A549 (cell line): ENCODE results near the gene IFIT1. TPM values are rescaled to one million over a fixed set of nuclear protein-coding genes. Genes with fewer than 3 reads are reported as not detected.

ENCODE experiments used
- ATAC-seq, 2 experiments: fragments of 200-7000 bp in 1 of 2; fragments of >200 bp in 1 of 2; cut with Nextera tagmentation in 1 of 2; cut with Tn5 transposase in 1 of 2; 3 replicates each; pipeline versions ENCODE4 v1.8.0 to v1.9.1; 2018 to 2020; ENCODE audit warnings: mild to moderate bottlenecking in 1 of 2, moderate library complexity in 1 of 2
- CTCF ChIA-PET: fragments of 300-600 bp; sonication (Branson Sonifier 250); formaldehyde crosslinking; extraction: SDS; loops from one replicate; lab custom pipeline; 2021; ENCODE audit warnings: antibody characterized with exemption, inconsistent platforms; lab: Yijun Ruan, JAX
- POLR2A ChIA-PET: fragments of 350-600 bp; formaldehyde crosslinking; extraction: SDS; loops from one replicate; lab custom pipeline; 2021; ENCODE audit warnings: antibody characterized with exemption, inconsistent platforms; lab: Yijun Ruan, JAX
- DNase-seq, 2 experiments: peaks; one replicate each; pipeline versions ENCODE4 v3.0.0 to v3.0.0-alpha.2; 2011 to 2016; ENCODE audit warnings: low read depth in 1 of 2, low spot score in 1 of 2
- FAIRE-seq: peaks from 2 replicates; lab custom pipeline; 2011; peaks lifted over from hg19 to GRCh38; lab: Jason Lieb, UNC
- H3K27ac ChIP-seq, 2 experiments: fragments of >200 bp; sonication (Bioruptor Twin); formaldehyde crosslinking; 3 replicates each; pipeline ENCODE4 v1.5.1; 2016 to 2017
- H3K4me1 ChIP-seq: fragments of >200 bp; sonication (Bioruptor Twin); formaldehyde crosslinking; 3 replicates; pipeline ENCODE4 v1.6.1; 2016
- H3K4me2 ChIP-seq: fragments of >200 bp; sonication (Bioruptor Twin); formaldehyde crosslinking; 3 replicates; pipeline ENCODE4 v1.6.1; 2016
- H3K4me3 ChIP-seq: fragments of >200 bp; sonication (Bioruptor Twin); formaldehyde crosslinking; 3 replicates; pipeline ENCODE4 v1.5.1; 2016
- H3K9me3 ChIP-seq: fragments of >200 bp; sonication (Bioruptor Twin); formaldehyde crosslinking; 3 replicates; pipeline ENCODE4 v1.6.1; 2016
- CBX2 ChIP-seq: fragments of 200-600 bp; sonication (generic); IDR thresholded peaks from 2 replicates; pipeline ENCODE4 v1.6.1; 2016; ENCODE audit warnings: low read depth, mild to moderate bottlenecking, borderline replicate concordance
- CEBPB ChIP-seq, 2 experiments: fragments of >200 bp in 1 of 2; sonication (Bioruptor Twin) in 1 of 2; formaldehyde crosslinking in 1 of 2; IDR thresholded peaks; 2 replicates each; pipeline ENCODE4 v1.6.1; 2012 to 2016
- EHMT2 ChIP-seq: fragments of 200-600 bp; sonication (generic); IDR thresholded peaks from 2 replicates; pipeline ENCODE4 v1.6.1; 2016; ENCODE audit warnings: antibody characterized with exemption, low read depth, mild to moderate bottlenecking, moderate library complexity
- EP300 ChIP-seq, 2 experiments: fragments of >200 bp; sonication (Bioruptor Twin); formaldehyde crosslinking; IDR thresholded peaks; 2 replicates in 1 of 2; 3 replicates in 1 of 2; pipeline ENCODE4 v1.6.1; 2016 to 2017
- FOSB ChIP-seq: fragments of 250-450 bp; sonication (Bioruptor Pico); IDR thresholded peaks from 2 replicates; pipeline ENCODE4 v1.5.0; 2020; ENCODE audit warnings: mild to moderate bottlenecking, moderate library complexity
- FOSL2 ChIP-seq, 2 experiments: fragments of 450-650 bp in 1 of 2; fragments of >200 bp in 1 of 2; sonication (Bioruptor Twin) in 1 of 2; formaldehyde crosslinking; IDR thresholded peaks; 2 replicates each; pipeline versions ENCODE4 v1.5.0 to v1.6.1; 2016 to 2020; ENCODE audit warnings: mild to moderate bottlenecking in 1 of 2, moderate library complexity in 1 of 2
- FOXS1 ChIP-seq: fragments of 250-450 bp; sonication (Bioruptor Pico); IDR thresholded peaks from 2 replicates; pipeline ENCODE4 v1.5.0; 2020; ENCODE audit warnings: mild to moderate bottlenecking, moderate library complexity
- GATA3 ChIP-seq: IDR thresholded peaks from 2 replicates; pipeline ENCODE4 v1.6.1; 2012; ENCODE audit warnings: borderline replicate concordance
- HDAC2 ChIP-seq: fragments of 200-600 bp; sonication (generic); IDR thresholded peaks from 2 replicates; pipeline ENCODE4 v1.6.1; 2016
- HEYL ChIP-seq: fragments of 250-450 bp; sonication (Bioruptor Pico); IDR thresholded peaks from 2 replicates; pipeline ENCODE4 v1.8.0; 2021; ENCODE audit warnings: mild to moderate bottlenecking, moderate library complexity
- HOXB5 ChIP-seq: fragments of 250-450 bp; sonication (Bioruptor Pico); IDR thresholded peaks from 2 replicates; pipeline ENCODE4 v1.5.0; 2020; ENCODE audit warnings: mild to moderate bottlenecking, moderate library complexity
- JUNB ChIP-seq: fragments of >200 bp; sonication (Bioruptor Twin); formaldehyde crosslinking; IDR thresholded peaks from 2 replicates; pipeline ENCODE4 v1.6.1; 2016
- MAFK ChIP-seq: fragments of 450-650 bp; IDR thresholded peaks from 2 replicates; pipeline ENCODE4 v1.6.1; 2014; ENCODE audit not compliant: partially characterized antibody
- MAZ ChIP-seq: fragments of 150-350 bp; IDR thresholded peaks from 2 replicates; pipeline ENCODE4 v1.6.1; 2014; ENCODE audit warnings: antibody characterized with exemption, low read depth, low read length, borderline replicate concordance
- NR3C1 ChIP-seq: fragments of >200 bp; sonication (Bioruptor Twin); formaldehyde crosslinking; IDR thresholded peaks from 3 replicates; pipeline ENCODE4 v1.6.1; 2017
- PHF8 ChIP-seq: fragments of 200-600 bp; sonication (generic); IDR thresholded peaks from 2 replicates; pipeline ENCODE4 v1.6.1; 2016; ENCODE audit warnings: low read depth, mild to moderate bottlenecking, antibody characterized with exemption, moderate library complexity, borderline replicate concordance
- POLR2A ChIP-seq: IDR thresholded peaks from 2 replicates; pipeline ENCODE4 v1.6.1; 2012; ENCODE audit warnings: mild to moderate bottlenecking, low read length
- POLR2AphosphoS2 ChIP-seq: conservative IDR thresholded peaks from 2 replicates; pipeline ENCODE4 v1.6.1; 2012; ENCODE audit warnings: low read length, improper control_type of control experiment, inconsistent platforms
- RAD21 ChIP-seq, 2 experiments: fragments of >200 bp in 1 of 2; sonication (Bioruptor Twin) in 1 of 2; formaldehyde crosslinking in 1 of 2; IDR thresholded peaks in 1 of 2; conservative IDR thresholded peaks in 1 of 2; 2 replicates in 1 of 2; 3 replicates in 1 of 2; pipeline ENCODE4 v1.6.1; 2012 to 2018; ENCODE audit warnings: inconsistent platforms in 1 of 2
- RARB ChIP-seq: fragments of 250-450 bp; sonication (Bioruptor Pico); IDR thresholded peaks from 2 replicates; pipeline ENCODE4 v1.8.0; 2021; ENCODE audit warnings: mild to moderate bottlenecking, moderate library complexity
- RCOR1 ChIP-seq: fragments of 150-350 bp; IDR thresholded peaks from 2 replicates; pipeline ENCODE4 v1.6.1; 2014; ENCODE audit warnings: antibody characterized with exemption, low read length, low read depth
- RFX5 ChIP-seq: fragments of 450-650 bp; IDR thresholded peaks from 2 replicates; pipeline ENCODE4 v1.7.1; 2014; ENCODE audit warnings: antibody characterized with exemption, mild to moderate bottlenecking, moderate library complexity
- RNF2 ChIP-seq: fragments of 200-600 bp; sonication (generic); IDR thresholded peaks from 2 replicates; pipeline ENCODE4 v1.6.1; 2016; ENCODE audit warnings: low read depth, mild to moderate bottlenecking, antibody characterized with exemption, moderate library complexity, borderline replicate concordance
- SMC3 ChIP-seq: fragments of >200 bp; sonication (Bioruptor Twin); formaldehyde crosslinking; IDR thresholded peaks from 3 replicates; pipeline ENCODE4 v1.6.1; 2018; ENCODE audit warnings: inconsistent platforms
- SREBF2 ChIP-seq: fragments of 450-650 bp; IDR thresholded peaks from 2 replicates; pipeline ENCODE4 v1.6.1; 2014; ENCODE audit warnings: mild to moderate bottlenecking, moderate library complexity
- TFCP2L1 ChIP-seq: fragments of 250-450 bp; sonication (Bioruptor Pico); IDR thresholded peaks from 2 replicates; pipeline ENCODE4 v1.5.0; 2021; ENCODE audit warnings: mild to moderate bottlenecking
- TP53 ChIP-seq: fragments of 250-450 bp; sonication (Bioruptor Pico); IDR thresholded peaks from 2 replicates; pipeline ENCODE4 v1.5.0; 2021; ENCODE audit warnings: mild to moderate bottlenecking, moderate library complexity
- ZC3H11A ChIP-seq: fragments of 450-650 bp; IDR thresholded peaks from 2 replicates; pipeline ENCODE4 v1.6.1; 2014; ENCODE audit warnings: antibody characterized with exemption, mild to moderate bottlenecking
- WGBS: methylation state at CpG from one replicate; pipeline ENCODE4 v1.1.6; 2017; ENCODE audit errors: missing lambda C conversion rate; 5-methylcytosine and 5-hydroxymethylcytosine counted together
- polyA plus RNA-seq, 4 experiments: library from polyadenylated mRNA; depleted of rRNA in 3 of 4; stranded (reverse); fragments of >200 nt; fragmentation: RNase III in 1 of 4; extraction: RNeasy Plus Mini Kit Qiagen cat#74134 plus additional on column Dnase treatment in 1 of 4; gene quantifications; 2 replicates in 3 of 4; 3 replicates in 1 of 4; pipeline ENCODE4 v1.2.3, GENCODE V29; 2011 to 2017
- TF ChIP-seq, protein P1 (sequence below): IDR thresholded peaks from 2 replicates; pipeline ENCODE4 v1.6.1; 2012
- TF ChIP-seq, protein P2 (sequence below): fragments of >200 bp; sonication (Bioruptor Twin); formaldehyde crosslinking; IDR thresholded peaks from 2 replicates; pipeline ENCODE4 v1.6.1; 2016
- TF ChIP-seq, protein P3 (sequence below): fragments of 250-450 bp; sonication (Bioruptor Pico); IDR thresholded peaks from 2 replicates; pipeline ENCODE4 v1.5.0; 2021; ENCODE audit warnings: mild to moderate bottlenecking, moderate library complexity, borderline replicate concordance

The IFIT1 gene
- polyA plus RNA-seq, 2 of the 4 experiments (the other 2 are of a cell fraction): 2.5 to 2.8 TPM

DNA sequence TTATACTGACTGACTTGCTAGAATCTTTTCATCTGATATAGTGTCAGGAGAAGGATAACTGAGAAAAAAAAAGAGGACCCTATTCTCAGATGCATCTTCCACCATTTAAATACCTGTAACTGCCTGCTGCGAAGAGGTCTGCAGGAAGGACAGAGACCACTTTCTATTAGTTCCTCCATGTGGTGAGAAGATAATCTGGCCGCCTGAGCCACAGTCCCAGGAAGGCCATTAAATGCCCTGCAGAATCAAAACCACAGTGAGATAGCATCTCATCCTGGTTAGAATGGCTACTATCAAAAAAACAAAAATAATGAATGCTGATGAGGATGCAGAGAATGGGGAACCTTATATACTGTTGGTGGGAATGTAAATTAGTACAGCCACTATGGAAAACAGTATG is 34.4 kb upstream of the IFIT1 start:
- POLR2A ChIA-PET: no interaction called here
- FAIRE-seq (no peak), ATAC-seq (no peak), DNase-seq (no peak)
- Histone ChIP-seq H3K9me3 (0 out of 3 replicates have a peak, but pooled peaks cover 3% of the 10 kb centered on the region), H3K27ac (no peak overlapping the region), H3K4me3 (no peak overlapping the region), H3K4me1 (peaks cover 10% of the 10 kb centered on the region), H3K4me2 (no peak overlapping the region)
- 94% methylated on average over 2 of the region's 2 CpGs for WGBS
- CTCF ChIA-PET: interaction anchor here (1.3 to 1.9 kb wide), 4 partner anchors 11 to 12 kb away, joined by 3 to 11 read pairs (median 5); no protein-coding TSS in a partner anchor
- no peak for TF ChIP-seq FOSB (CRISPR knock-in tag)
- no peak for TF ChIP-seq EP300 (IDR thresholded peaks at IDR 0.05)
- TF ChIP-seq HDAC2: no peak
- TF ChIP-seq SREBF2: no peak
- no peak for TF ChIP-seq RARB
- no peak for TF ChIP-seq TP53 (CRISPR knock-in tag)
- TF ChIP-seq ZC3H11A: no peak
- no peak for TF ChIP-seq PHF8
- TF ChIP-seq RNF2: no peak
- TF ChIP-seq FOXS1 (CRISPR knock-in tag): no peak
- no peak for TF ChIP-seq MAFK
- no peak for TF ChIP-seq JUNB
- TF ChIP-seq, protein P1, sequence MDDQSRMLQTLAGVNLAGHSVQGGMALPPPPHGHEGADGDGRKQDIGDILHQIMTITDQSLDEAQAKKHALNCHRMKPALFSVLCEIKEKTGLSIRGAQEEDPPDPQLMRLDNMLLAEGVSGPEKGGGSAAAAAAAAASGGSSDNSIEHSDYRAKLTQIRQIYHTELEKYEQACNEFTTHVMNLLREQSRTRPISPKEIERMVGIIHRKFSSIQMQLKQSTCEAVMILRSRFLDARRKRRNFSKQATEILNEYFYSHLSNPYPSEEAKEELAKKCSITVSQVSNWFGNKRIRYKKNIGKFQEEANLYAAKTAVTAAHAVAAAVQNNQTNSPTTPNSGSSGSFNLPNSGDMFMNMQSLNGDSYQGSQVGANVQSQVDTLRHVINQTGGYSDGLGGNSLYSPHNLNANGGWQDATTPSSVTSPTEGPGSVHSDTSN: no peak
- no peak for TF ChIP-seq POLR2AphosphoS2
- no peak for TF ChIP-seq RAD21 (conservative IDR thresholded peaks at IDR 0.05 in 1 of 2, IDR thresholded peaks at IDR 0.05 in 1 of 2)
- TF ChIP-seq, all 56 proteins: peak for 0

DNA sequence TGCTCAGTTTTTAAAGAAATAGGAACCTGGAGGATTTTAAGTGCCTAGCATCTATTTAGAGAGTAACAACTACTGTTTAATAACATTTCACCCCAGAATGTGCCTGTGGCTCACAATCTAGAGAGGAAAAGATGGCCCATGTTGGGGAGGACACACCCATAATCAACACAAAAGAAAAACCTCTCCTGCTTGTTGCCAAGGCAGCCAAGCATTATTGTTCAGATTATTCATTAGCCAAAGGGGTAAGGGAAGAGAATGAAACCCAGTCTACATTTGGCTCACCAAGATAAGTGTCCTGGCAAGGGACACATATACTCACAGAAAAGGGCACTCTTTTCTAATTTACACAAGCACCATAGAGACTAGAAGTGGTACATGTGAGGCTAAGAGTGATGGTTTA is 32.3 kb upstream of the IFIT1 start:
- Histone ChIP-seq H3K27ac (no peak overlapping the region), H3K9me3 (no peaks in the 10 kb centered on the region), H3K4me3 (no peak overlapping the region), H3K4me1 (peaks cover 6% of the 10 kb centered on the region; the same call in 1 of the 3 replicates), H3K4me2 (no peak overlapping the region)
- TF ChIP-seq FOSL2 (IDR thresholded peaks at IDR 0.05) (no peak), FOSL2 (CRISPR knock-in tag; IDR thresholded peaks at IDR 0.05) (no peak), RARB (no peak), MAFK (no peak), HEYL (CRISPR knock-in tag) (no peak), TFCP2L1 (CRISPR knock-in tag) (no peak)
- DNase-seq (peak in 1 of 2 experiments; percentile 7), FAIRE-seq (no peak), ATAC-seq (no peak)
- ChIA-PET POLR2A (no interaction called here), CTCF (interaction anchor here (1.9 kb wide), 1 partner anchor 9 kb away, joined by 11 read pairs; no protein-coding TSS in a partner anchor)

DNA sequence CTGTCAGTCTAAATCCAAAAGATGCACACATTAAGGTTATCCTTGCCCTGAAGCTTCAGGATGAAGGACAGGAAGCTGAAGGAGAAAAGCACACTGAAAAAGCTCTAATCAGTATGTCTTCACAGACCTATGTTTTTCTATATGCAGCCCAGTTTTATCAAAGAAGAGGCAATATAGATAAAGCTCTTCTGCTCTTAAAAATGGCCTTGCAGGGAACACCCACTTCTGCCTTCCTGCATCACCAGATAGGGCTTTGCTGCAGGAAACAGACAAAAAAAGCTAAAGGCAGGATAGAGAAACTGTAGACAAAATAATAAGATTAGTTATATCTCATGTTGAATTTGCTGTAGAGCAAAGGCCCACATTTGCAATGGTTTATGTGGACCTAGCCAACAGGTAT is 29.5 kb upstream of the IFIT1 start:
- no peak for DNase-seq
- H3K27ac ChIP-seq: no peak overlapping the region
- no peaks in the 10 kb centered on the region for H3K9me3 ChIP-seq
- H3K4me1 ChIP-seq: no peaks in the 10 kb centered on the region
- ChIA-PET CTCF (interaction anchor here (1.6 kb wide), 1 partner anchor 146 kb away, joined by 4 read pairs; no protein-coding TSS in a partner anchor), POLR2A (no interaction called here)
- H3K4me3 ChIP-seq: no peak overlapping the region
- no peak for ATAC-seq
- no peak overlapping the region for H3K4me2 ChIP-seq
- TF ChIP-seq POLR2A: no peak
- TF ChIP-seq RNF2: no peak
- TF ChIP-seq FOXS1 (CRISPR knock-in tag): no peak
- no peak for TF ChIP-seq EHMT2
- TF ChIP-seq RARB: no peak
- TF ChIP-seq MAZ: no peak
- TF ChIP-seq SMC3: no peak
- no peak for TF ChIP-seq CBX2
- no peak for TF ChIP-seq RFX5
- no peak for TF ChIP-seq EP300 (IDR thresholded peaks at IDR 0.05)
- TF ChIP-seq, protein P2, sequence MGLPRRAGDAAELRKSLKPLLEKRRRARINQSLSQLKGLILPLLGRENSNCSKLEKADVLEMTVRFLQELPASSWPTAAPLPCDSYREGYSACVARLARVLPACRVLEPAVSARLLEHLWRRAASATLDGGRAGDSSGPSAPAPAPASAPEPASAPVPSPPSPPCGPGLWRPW: no peak
- no peak for TF ChIP-seq NR3C1
- TF ChIP-seq GATA3: no peak
- TF ChIP-seq, protein P3, sequence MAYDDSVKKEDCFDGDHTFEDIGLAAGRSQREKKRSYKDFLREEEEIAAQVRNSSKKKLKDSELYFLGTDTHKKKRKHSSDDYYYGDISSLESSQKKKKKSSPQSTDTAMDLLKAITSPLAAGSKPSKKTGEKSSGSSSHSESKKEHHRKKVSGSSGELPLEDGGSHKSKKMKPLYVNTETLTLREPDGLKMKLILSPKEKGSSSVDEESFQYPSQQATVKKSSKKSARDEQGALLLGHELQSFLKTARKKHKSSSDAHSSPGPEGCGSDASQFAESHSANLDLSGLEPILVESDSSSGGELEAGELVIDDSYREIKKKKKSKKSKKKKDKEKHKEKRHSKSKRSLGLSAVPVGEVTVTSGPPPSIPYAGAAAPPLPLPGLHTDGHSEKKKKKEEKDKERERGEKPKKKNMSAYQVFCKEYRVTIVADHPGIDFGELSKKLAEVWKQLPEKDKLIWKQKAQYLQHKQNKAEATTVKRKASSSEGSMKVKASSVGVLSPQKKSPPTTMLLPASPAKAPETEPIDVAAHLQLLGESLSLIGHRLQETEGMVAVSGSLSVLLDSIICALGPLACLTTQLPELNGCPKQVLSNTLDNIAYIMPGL (CRISPR knock-in tag): no peak
- no peak for TF ChIP-seq JUNB
- no peak for TF ChIP-seq TFCP2L1 (CRISPR knock-in tag)
- no peak for TF ChIP-seq HOXB5 (CRISPR knock-in tag)
- TF ChIP-seq CEBPB (IDR thresholded peaks at IDR 0.05): no peak
- TF ChIP-seq RCOR1: no peak
- no peak for FAIRE-seq
